ENCODE data around the gene LAMC3. TPM values are rescaled to one million over a fixed set of nuclear protein-coding genes. Genes with fewer than 3 reads are reported as not detected.

The LAMC3 gene
- total and polyA plus RNA-seq, 7 experiments from 2014 or later, result 0.07 to 9.2 (median 3.5) TPM

- H3K4me3 Mint-ChIP-seq, result no peak overlapping the region
- H3K9me3 Mint-ChIP-seq, result no peaks in the 10 kb centered on the region
These were observed 63.3 kb downstream of the LAMC3 start for GRCh38 chr9:131072107-131072870.

GRCh38 chr9:131072871-131073237 lies 63.9 kb downstream of the LAMC3 start:
- no peak for ATAC-seq
- Histone ChIP-seq H3K4me1 (ENCODE audit: control insufficient read depth in 2 of 2, insufficient read depth in 2 of 2, low read length in 2 of 2) (no peaks in the 10 kb centered on the region), H3K27ac (ENCODE audit: low read depth, low read length) (no peak overlapping the region), H3K9me3 (ENCODE audit: control insufficient read depth in 2 of 3, low read length in 3 of 3) (no peaks in the 10 kb centered on the region), H3K27me3 (ENCODE audit: control insufficient read depth in 2 of 2, insufficient read depth in 2 of 2, low read length in 2 of 2) (no peaks in the 10 kb centered on the region), H3K36me3 (ENCODE audit: control insufficient read depth in 2 of 3, insufficient read depth in 3 of 3, low read length in 3 of 3) (no peaks in the 10 kb centered on the region), H3K4me3 (ENCODE audit: low read length) (no peak overlapping the region)
- Mint-ChIP-seq H3K9me3 (no peaks in the 10 kb centered on the region), H3K27ac (no peak overlapping the region), H3K4me1 (peaks cover 0 to 1% (median 0%) of the 10 kb centered on the region in 7 donors), H3K4me3 (no peak overlapping the region), H3K36me3 (no peaks in the 10 kb centered on the region), H3K27me3 (no peaks in the 10 kb centered on the region)
- ChIA-PET POLR2A (no interaction called here), CTCF (no interaction called here)
- intact Hi-C loops (cut with micrococcal nuclease), result no loop called here
- no peak for DNase-seq

More at GRCh38 chr9:131072107-131072870, 63.3 kb downstream of the LAMC3 start:
- Histone ChIP-seq H3K4me3 (ENCODE audit: low read length) (no peak overlapping the region), H3K4me1 (ENCODE audit: control insufficient read depth in 2 of 2, insufficient read depth in 2 of 2, low read length in 2 of 2) (no peaks in the 10 kb centered on the region), H3K36me3 (ENCODE audit: control insufficient read depth in 2 of 3, insufficient read depth in 3 of 3, low read length in 3 of 3) (no peaks in the 10 kb centered on the region), H3K27me3 (ENCODE audit: control insufficient read depth in 2 of 2, insufficient read depth in 2 of 2, low read length in 2 of 2) (no peaks in the 10 kb centered on the region), H3K27ac (ENCODE audit: low read depth, low read length) (no peak overlapping the region), H3K9me3 (ENCODE audit: control insufficient read depth in 2 of 3, low read length in 3 of 3) (no peaks in the 10 kb centered on the region)
- intact Hi-C loops (cut with micrococcal nuclease), result no loop called here
- ChIA-PET POLR2A (no interaction called here), CTCF (no interaction called here)
- no peaks in the 10 kb centered on the region for H3K27me3 Mint-ChIP-seq
- H3K27ac Mint-ChIP-seq, result no peak overlapping the region
- peaks cover 0 to 1% (median 0%) of the 10 kb centered on the region in 7 donors for H3K4me1 Mint-ChIP-seq
- ATAC-seq (no peak), DNase-seq (no peak)
- no peaks in the 10 kb centered on the region for H3K36me3 Mint-ChIP-seq

DNA sequence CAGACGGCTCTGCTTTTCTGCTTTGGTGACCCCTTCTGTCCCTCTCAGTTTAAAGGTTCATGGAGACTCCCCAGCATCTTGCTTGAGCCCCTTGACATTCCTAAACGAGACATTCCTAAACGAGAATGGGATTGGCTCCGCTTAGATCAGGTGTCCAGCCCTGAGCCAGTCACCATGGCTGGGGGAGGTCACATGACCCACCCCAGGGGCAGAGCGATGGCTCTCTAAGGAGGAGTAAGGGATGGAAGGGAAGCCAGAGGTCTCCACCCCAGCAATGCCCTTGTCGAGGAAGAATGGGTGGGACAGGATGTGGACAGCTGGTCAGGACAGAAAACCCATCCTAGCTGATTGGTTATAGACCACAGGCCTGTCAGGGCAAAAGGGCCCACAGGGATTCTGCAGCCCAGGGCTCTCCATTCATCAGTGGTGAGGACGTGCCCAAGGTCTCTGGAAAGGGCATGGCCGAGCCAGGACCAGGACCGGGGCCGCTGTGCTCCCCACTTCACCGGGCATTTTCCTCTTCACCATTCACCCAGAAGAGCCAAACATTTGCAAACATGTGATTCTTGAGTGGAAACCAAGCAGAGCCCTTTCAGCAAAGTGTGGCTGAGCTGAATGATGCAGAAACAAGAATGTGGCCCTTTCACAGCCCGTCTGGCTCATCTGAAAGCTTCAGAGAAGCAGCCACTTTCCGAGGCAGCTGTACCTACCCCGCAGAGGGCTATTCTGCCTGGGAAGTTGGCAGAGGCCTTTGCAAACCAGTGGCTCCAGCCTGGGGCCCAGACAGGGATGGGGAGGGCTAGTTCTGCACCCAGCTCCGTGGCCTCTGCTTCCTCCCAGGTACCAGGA lies 67.6 kb downstream of the LAMC3 start:
- CTCF ChIA-PET, result no interaction called here
- ATAC-seq, result no peak

GRCh38 chr9:131078427-131079366 lies 69.7 kb downstream of the LAMC3 start:
- CTCF ChIA-PET, result interaction anchor here (0.5 to 1.1 kb wide), 2 partner anchors 21 to 32 kb away, joined by 3 read pairs; no protein-coding TSS in a partner anchor
- no peaks in the 10 kb centered on the region for H3K4me1 ChIP-seq (ENCODE audit: control insufficient read depth in 2 of 2, insufficient read depth in 2 of 2, low read length in 2 of 2)

More for the DNA sequence above, 67.6 kb downstream of the LAMC3 start:
- H3K4me3 ChIP-seq (ENCODE audit: low read length), result no peak overlapping the region
- Mint-ChIP-seq H3K4me3 (no peak overlapping the region), H3K27me3 (no peaks in the 10 kb centered on the region), H3K4me1 (no peaks in the 10 kb centered on the region), H3K36me3 (no peaks in the 10 kb centered on the region), H3K27ac (no peak overlapping the region), H3K9me3 (no peaks in the 10 kb centered on the region)
- POLR2A ChIA-PET, result no interaction called here
- intact Hi-C loops (cut with micrococcal nuclease), result no loop called here
- H3K9me3 ChIP-seq (ENCODE audit: control insufficient read depth in 2 of 3, low read length in 3 of 3), result no peaks in the 10 kb centered on the region
- H3K27ac ChIP-seq (ENCODE audit: low read depth, low read length), result no peak overlapping the region
- H3K27me3 ChIP-seq (ENCODE audit: control insufficient read depth in 2 of 2, insufficient read depth in 2 of 2, low read length in 2 of 2), result no peaks in the 10 kb centered on the region
- H3K4me1 ChIP-seq (ENCODE audit: control insufficient read depth in 2 of 2, insufficient read depth in 2 of 2, low read length in 2 of 2), result no peaks in the 10 kb centered on the region
- H3K36me3 ChIP-seq (ENCODE audit: control insufficient read depth in 2 of 3, insufficient read depth in 3 of 3, low read length in 3 of 3), result no peaks in the 10 kb centered on the region
- DNase-seq, result no peak

DNA sequence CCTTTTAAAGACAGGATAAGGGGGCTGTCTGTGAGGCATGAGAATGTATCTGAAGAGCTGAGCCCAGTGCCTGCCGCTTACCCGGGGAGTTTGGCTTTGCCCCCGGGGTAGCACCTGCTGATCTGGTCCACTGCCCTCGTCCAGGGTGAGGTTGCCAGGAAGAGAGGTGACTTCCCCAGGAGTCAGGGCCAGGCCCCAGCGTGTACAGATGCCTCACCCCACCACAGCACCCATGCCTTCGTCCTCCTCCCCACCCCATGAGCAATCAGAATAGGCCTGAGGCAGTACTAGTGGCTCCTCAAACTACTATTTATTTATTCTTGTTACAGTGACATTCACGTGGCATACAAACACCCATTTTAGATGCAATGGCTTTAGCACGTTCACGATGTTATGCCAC lies 71.6 kb downstream of the LAMC3 start:
- H3K27me3 Mint-ChIP-seq, result peaks cover 0 to 2% (median 0%) of the 10 kb centered on the region in 5 donors
- Histone ChIP-seq H3K4me3 (ENCODE audit: low read length) (no peak overlapping the region), H3K27me3 (ENCODE audit: control insufficient read depth in 2 of 2, insufficient read depth in 2 of 2, low read length in 2 of 2) (no peaks in the 10 kb centered on the region), H3K36me3 (ENCODE audit: control insufficient read depth in 2 of 3, insufficient read depth in 3 of 3, low read length in 3 of 3) (no peaks in the 10 kb centered on the region), H3K27ac (ENCODE audit: low read depth, low read length) (no peak overlapping the region), H3K9me3 (ENCODE audit: control insufficient read depth in 2 of 3, low read length in 3 of 3) (no peaks in the 10 kb centered on the region), H3K4me1 (ENCODE audit: control insufficient read depth in 2 of 2, insufficient read depth in 2 of 2, low read length in 2 of 2) (no peaks in the 10 kb centered on the region)
- ChIA-PET CTCF (no interaction called here), POLR2A (no interaction called here)
- ATAC-seq, result no peak
- intact Hi-C loops (cut with micrococcal nuclease), result no loop called here
- no peak overlapping the region for H3K27ac Mint-ChIP-seq
- H3K36me3 Mint-ChIP-seq, result no peaks in the 10 kb centered on the region
- DNase-seq, result no peak
- no peaks in the 10 kb centered on the region for H3K4me1 Mint-ChIP-seq
- H3K4me3 Mint-ChIP-seq, result no peak overlapping the region
- no peaks in the 10 kb centered on the region for H3K9me3 Mint-ChIP-seq

More at GRCh38 chr9:131078427-131079366, 69.7 kb downstream of the LAMC3 start:
- Histone ChIP-seq H3K27ac (ENCODE audit: low read depth, low read length) (no peak overlapping the region), H3K36me3 (ENCODE audit: control insufficient read depth in 2 of 3, insufficient read depth in 3 of 3, low read length in 3 of 3) (no peaks in the 10 kb centered on the region), H3K9me3 (ENCODE audit: control insufficient read depth in 2 of 3, low read length in 3 of 3) (no peaks in the 10 kb centered on the region), H3K27me3 (ENCODE audit: control insufficient read depth in 2 of 2, insufficient read depth in 2 of 2, low read length in 2 of 2) (no peaks in the 10 kb centered on the region), H3K4me3 (ENCODE audit: low read length) (no peak overlapping the region)
- no peak for ATAC-seq
- Mint-ChIP-seq H3K9me3 (no peaks in the 10 kb centered on the region), H3K36me3 (no peaks in the 10 kb centered on the region), H3K4me3 (no peak overlapping the region), H3K27ac (no peak overlapping the region), H3K4me1 (no peaks in the 10 kb centered on the region), H3K27me3 (no peaks in the 10 kb centered on the region)
- POLR2A ChIA-PET, result no interaction called here
- no peak for DNase-seq
- intact Hi-C loops (cut with micrococcal nuclease), result no loop called here

- Mint-ChIP-seq H3K4me3 (no peak overlapping the region), H3K27me3 (peaks cover 0 to 2% (median 0%) of the 10 kb centered on the region in 5 donors), H3K4me1 (no peaks in the 10 kb centered on the region), H3K9me3 (no peaks in the 10 kb centered on the region), H3K36me3 (no peaks in the 10 kb centered on the region), H3K27ac (no peak overlapping the region)
- Histone ChIP-seq H3K4me3 (ENCODE audit: low read length) (no peak overlapping the region), H3K36me3 (ENCODE audit: control insufficient read depth in 2 of 3, insufficient read depth in 3 of 3, low read length in 3 of 3) (no peaks in the 10 kb centered on the region), H3K27ac (ENCODE audit: low read depth, low read length) (no peak overlapping the region), H3K4me1 (ENCODE audit: control insufficient read depth in 2 of 2, insufficient read depth in 2 of 2, low read length in 2 of 2) (no peaks in the 10 kb centered on the region), H3K9me3 (ENCODE audit: control insufficient read depth in 2 of 3, low read length in 3 of 3) (no peaks in the 10 kb centered on the region), H3K27me3 (ENCODE audit: control insufficient read depth in 2 of 2, insufficient read depth in 2 of 2, low read length in 2 of 2) (no peaks in the 10 kb centered on the region)
- ATAC-seq, result no peak
- DNase-seq, result no peak
- CTCF ChIA-PET, result no interaction called here
- POLR2A ChIA-PET, result no interaction called here
- intact Hi-C loops (cut with micrococcal nuclease), result no loop called here
These were observed 72.9 kb downstream of the LAMC3 start for GRCh38 chr9:131081868-131082267.
